ENCODE results near the gene PHC3.

DNA sequence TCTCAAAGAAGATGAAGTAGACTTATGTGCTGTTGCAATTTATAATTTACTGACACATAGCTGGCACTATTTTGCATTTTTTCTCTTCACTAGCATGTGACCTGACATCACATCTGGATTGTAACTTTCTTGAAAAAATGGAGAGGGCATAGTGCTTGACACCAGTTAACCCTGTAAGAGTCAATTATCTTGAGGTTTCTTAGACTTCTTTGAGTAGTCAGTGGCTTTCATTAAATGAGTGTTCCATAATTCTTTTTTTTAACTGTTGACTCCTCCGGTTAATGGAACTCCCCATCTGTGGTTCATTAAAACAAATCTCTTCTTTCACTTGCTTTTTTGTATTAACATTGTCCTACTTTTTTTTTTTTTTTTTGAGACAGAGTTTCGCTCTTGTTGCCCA, 23.8 kb upstream of the PHC3 start:
- TF ChIP-seq, protein P1, sequence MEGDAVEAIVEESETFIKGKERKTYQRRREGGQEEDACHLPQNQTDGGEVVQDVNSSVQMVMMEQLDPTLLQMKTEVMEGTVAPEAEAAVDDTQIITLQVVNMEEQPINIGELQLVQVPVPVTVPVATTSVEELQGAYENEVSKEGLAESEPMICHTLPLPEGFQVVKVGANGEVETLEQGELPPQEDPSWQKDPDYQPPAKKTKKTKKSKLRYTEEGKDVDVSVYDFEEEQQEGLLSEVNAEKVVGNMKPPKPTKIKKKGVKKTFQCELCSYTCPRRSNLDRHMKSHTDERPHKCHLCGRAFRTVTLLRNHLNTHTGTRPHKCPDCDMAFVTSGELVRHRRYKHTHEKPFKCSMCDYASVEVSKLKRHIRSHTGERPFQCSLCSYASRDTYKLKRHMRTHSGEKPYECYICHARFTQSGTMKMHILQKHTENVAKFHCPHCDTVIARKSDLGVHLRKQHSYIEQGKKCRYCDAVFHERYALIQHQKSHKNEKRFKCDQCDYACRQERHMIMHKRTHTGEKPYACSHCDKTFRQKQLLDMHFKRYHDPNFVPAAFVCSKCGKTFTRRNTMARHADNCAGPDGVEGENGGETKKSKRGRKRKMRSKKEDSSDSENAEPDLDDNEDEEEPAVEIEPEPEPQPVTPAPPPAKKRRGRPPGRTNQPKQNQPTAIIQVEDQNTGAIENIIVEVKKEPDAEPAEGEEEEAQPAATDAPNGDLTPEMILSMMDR (IDR thresholded peaks at IDR 0.05): no peak
- TF ChIP-seq POLR2A (IDR thresholded peaks at IDR 0.05) (no peak), POLR2AphosphoS5 (IDR thresholded peaks at IDR 0.05) (no peak)
